ENCODE data around the gene MYCN. TPM values are rescaled to one million over a fixed set of nuclear protein-coding genes. Genes with fewer than 3 reads are reported as not detected.
"Not testable (repeated sequence)": the region's sequence is repeated elsewhere in the genome, so short reads cannot be mapped to it uniquely, and the experiment has no call there.

MYCN gene
- polyA plus RNA-seq, 1 experiment = not detected

GRCh38 chr2:15959331-15960153 is 19.2 kb downstream of the MYCN start:
- no peak for DNase-seq (ENCODE audit: low read depth, low spot score)
- H3K9me3 ChIP-seq (ENCODE audit: control insufficient read depth, insufficient read depth, low read length) = peaks cover 38% of the 10 kb centered on the region
- POLR2A ChIA-PET = no interaction called here
- H3K4me3 ChIP-seq (ENCODE audit: low read depth, low read length) = no peak overlapping the region
- H3K27ac ChIP-seq (ENCODE audit: low read depth, low read length) = no peak overlapping the region
- no peak for TF ChIP-seq CTCF (IDR thresholded peaks at IDR 0.05; ENCODE audit: low read depth, low read length)
- no peaks in the 10 kb centered on the region for H3K27me3 ChIP-seq (ENCODE audit: control insufficient read depth, insufficient read depth, low read length)
- CTCF ChIA-PET = no interaction called here

GRCh38 chr2:15960154-15960520 is 19.8 kb downstream of the MYCN start:
- H3K27me3 ChIP-seq (ENCODE audit: control insufficient read depth, insufficient read depth, low read length); CTCF ChIA-PET; H3K27ac ChIP-seq (ENCODE audit: low read depth, low read length); POLR2A ChIA-PET; DNase-seq (ENCODE audit: low read depth, low spot score); H3K4me3 ChIP-seq (ENCODE audit: low read depth, low read length): not testable (repeated sequence)
- H3K9me3 ChIP-seq (ENCODE audit: control insufficient read depth, insufficient read depth, low read length) = peaks cover 38% of the 10 kb centered on the region

- H3K27me3 ChIP-seq (ENCODE audit: control insufficient read depth, insufficient read depth, low read length); H3K4me3 ChIP-seq (ENCODE audit: low read depth, low read length); DNase-seq (ENCODE audit: low read depth, low spot score); POLR2A ChIA-PET; CTCF ChIA-PET; H3K27ac ChIP-seq (ENCODE audit: low read depth, low read length): not testable (repeated sequence)
- peaks cover 49% of the 10 kb centered on the region for H3K9me3 ChIP-seq (ENCODE audit: control insufficient read depth, insufficient read depth, low read length)
Observed at GRCh38 chr2:15963109-15963976, 23.0 kb downstream of the MYCN start.

- no peak for TF ChIP-seq CTCF (IDR thresholded peaks at IDR 0.05; ENCODE audit: low read depth, low read length)
- H3K4me3 ChIP-seq (ENCODE audit: low read depth, low read length) = no peak overlapping the region
- POLR2A ChIA-PET = no interaction called here
- no peak overlapping the region for H3K27ac ChIP-seq (ENCODE audit: low read depth, low read length)
- no peaks in the 10 kb centered on the region for H3K27me3 ChIP-seq (ENCODE audit: control insufficient read depth, insufficient read depth, low read length)
- CTCF ChIA-PET = no interaction called here
- peaks cover 53% of the 10 kb centered on the region for H3K9me3 ChIP-seq (ENCODE audit: control insufficient read depth, insufficient read depth, low read length)
- DNase-seq (ENCODE audit: low read depth, low spot score) = no peak
Observed at GRCh38 chr2:15963977-15964670, 23.8 kb downstream of the MYCN start.

- no peak overlapping the region for H3K27ac ChIP-seq (ENCODE audit: low read depth, low read length)
- POLR2A ChIA-PET = no interaction called here
- no peaks in the 10 kb centered on the region for H3K27me3 ChIP-seq (ENCODE audit: control insufficient read depth, insufficient read depth, low read length)
- no peak for DNase-seq (ENCODE audit: low read depth, low spot score)
- CTCF ChIA-PET = no interaction called here
- no peak overlapping the region for H3K4me3 ChIP-seq (ENCODE audit: low read depth, low read length)
- peaks cover 45% of the 10 kb centered on the region for H3K9me3 ChIP-seq (ENCODE audit: control insufficient read depth, insufficient read depth, low read length)
- no peak for TF ChIP-seq CTCF (IDR thresholded peaks at IDR 0.05; ENCODE audit: low read depth, low read length)
Observed at GRCh38 chr2:15964936-15965563, 24.7 kb downstream of the MYCN start.
